Mesenchymal stem cell (in vitro differentiated cells and primary cell): Measurements from ENCODE around the gene KIF9.
"Not testable (repeated sequence)": the region's sequence is repeated elsewhere in the genome, so short reads cannot be mapped to it uniquely, and the experiment has no call there.

Source experiments
- DNase-seq: peaks from one replicate; pipeline ENCODE4 v3.0.0-alpha.2; 2013
- H2AFZ ChIP-seq: one replicate; pipeline ENCODE4 v1.6.1; 2013; ENCODE audit warnings: low read depth, mild to moderate bottlenecking, control low read depth, inconsistent platforms, low read length, moderate library complexity
- H2AK5ac ChIP-seq: 2 replicates; pipeline ENCODE4 v1.6.1; 2013; ENCODE audit warnings: low read length, moderate library complexity, mild to moderate bottlenecking, inconsistent platforms; ENCODE audit not compliant: severe bottlenecking
- H2BK120ac ChIP-seq: one replicate; pipeline ENCODE4 v1.6.1; 2013; ENCODE audit warnings: low read depth, mild to moderate bottlenecking, inconsistent platforms, low read length, moderate library complexity
- H2BK12ac ChIP-seq, 2 experiments: one replicate each; pipeline ENCODE4 v1.6.1; 2013; ENCODE audit warnings: inconsistent platforms in 2 of 2, low read length in 2 of 2, mild to moderate bottlenecking in 2 of 2, moderate library complexity in 2 of 2, control low read depth in 1 of 2
- H2BK15ac ChIP-seq: one replicate; pipeline ENCODE4 v1.6.1; 2013; ENCODE audit warnings: mild to moderate bottlenecking, low read depth, inconsistent platforms; ENCODE audit not compliant: poor library complexity, severe bottlenecking
- H2BK5ac ChIP-seq: 2 replicates; pipeline ENCODE4 v1.6.1; 2013; ENCODE audit warnings: low read depth, mild to moderate bottlenecking, low read length, control low read depth, inconsistent platforms; ENCODE audit not compliant: poor library complexity, severe bottlenecking
- H3K14ac ChIP-seq, 2 experiments: one replicate each; pipeline ENCODE4 v1.6.1; 2013; ENCODE audit warnings: inconsistent platforms in 2 of 2, low read length in 2 of 2, control low read depth in 1 of 2, mild to moderate bottlenecking in 1 of 2, moderate library complexity in 1 of 2
- H3K18ac ChIP-seq, 2 experiments: one replicate each; pipeline ENCODE4 v1.6.1; 2013; ENCODE audit warnings: inconsistent platforms in 2 of 2, low read length in 2 of 2, control low read depth in 1 of 2, low read depth in 1 of 2, mild to moderate bottlenecking in 1 of 2
- H3K23ac ChIP-seq, 2 experiments: one replicate each; pipeline ENCODE4 v1.6.1; 2013; ENCODE audit warnings: inconsistent platforms in 2 of 2, low read length in 2 of 2, mild to moderate bottlenecking in 2 of 2, moderate library complexity in 2 of 2, control low read depth in 1 of 2
- H3K27ac ChIP-seq: 2 replicates; pipeline ENCODE4 v1.5.1; 2013; ENCODE audit warnings: mild to moderate bottlenecking, moderate library complexity, low read length, control low read depth, inconsistent platforms; ENCODE audit not compliant: poor library complexity, severe bottlenecking
- H3K27me3 ChIP-seq, 2 experiments: 2 replicates each; pipeline versions ENCODE4 v1.6.1 to v1.7.0; 2013; ENCODE audit warnings: low read length in 2 of 2, mild to moderate bottlenecking in 2 of 2, moderate library complexity in 2 of 2, control low read depth in 1 of 2, inconsistent platforms in 1 of 2; ENCODE audit not compliant: control insufficient read depth in 1 of 2, insufficient read depth in 1 of 2
- H3K36me3 ChIP-seq, 2 experiments: 2 replicates each; pipeline versions ENCODE4 v1.6.1 to v1.7.0; 2013; ENCODE audit warnings: low read length in 2 of 2, control low read depth in 1 of 2, inconsistent platforms in 1 of 2, low read depth in 1 of 2, mild to moderate bottlenecking in 1 of 2; ENCODE audit not compliant: insufficient read depth in 2 of 2, control insufficient read depth in 1 of 2
- H3K4ac ChIP-seq, 2 experiments: one replicate each; pipeline ENCODE4 v1.6.1; 2013; ENCODE audit warnings: inconsistent platforms in 2 of 2, low read length in 2 of 2, mild to moderate bottlenecking in 2 of 2, moderate library complexity in 2 of 2, control low read depth in 1 of 2, low read depth in 1 of 2
- H3K4me1 ChIP-seq: 2 replicates; pipeline ENCODE4 v1.6.1; 2013; ENCODE audit warnings: low read depth, low read length, control low read depth; ENCODE audit not compliant: control insufficient read depth, insufficient read depth
- H3K4me2 ChIP-seq: 2 replicates; pipeline ENCODE4 v1.6.1; 2013; ENCODE audit warnings: low read length, mild to moderate bottlenecking, inconsistent platforms; ENCODE audit not compliant: poor library complexity, severe bottlenecking
- H3K4me3 ChIP-seq, 2 experiments: 2 replicates each; pipeline versions ENCODE4 v1.5.1 to v1.7.0; 2013; ENCODE audit warnings: low read length in 2 of 2, mild to moderate bottlenecking in 2 of 2, control low read depth in 1 of 2, low read depth in 1 of 2; ENCODE audit not compliant: insufficient read depth in 1 of 2
- H3K79me1 ChIP-seq: replicated peaks from 2 replicates; pipeline ENCODE4 v1.6.1; 2013; ENCODE audit warnings: mild to moderate bottlenecking, control low read depth, low read length, inconsistent platforms; ENCODE audit not compliant: poor library complexity, severe bottlenecking
- H3K9ac ChIP-seq: 2 replicates; pipeline ENCODE4 v1.7.0; 2013; ENCODE audit warnings: mild to moderate bottlenecking, low read length, moderate library complexity
- H3K9me3 ChIP-seq: 2 replicates; pipeline ENCODE4 v1.7.0; 2013; ENCODE audit warnings: mild to moderate bottlenecking, low read length; ENCODE audit not compliant: control insufficient read depth
- H4K8ac ChIP-seq: one replicate; pipeline ENCODE4 v1.6.1; 2013; ENCODE audit warnings: inconsistent platforms, mild to moderate bottlenecking, low read length, moderate library complexity
- H4K91ac ChIP-seq: one replicate; pipeline ENCODE4 v1.6.1; 2013; ENCODE audit warnings: mild to moderate bottlenecking, low read length, inconsistent platforms
- WGBS: methylation state at CpG from one replicate; pipeline ENCODE4 v1.1.7; 2013; ENCODE audit warnings: mixed read lengths; 5-methylcytosine and 5-hydroxymethylcytosine counted together

The KIF9 gene

DNA sequence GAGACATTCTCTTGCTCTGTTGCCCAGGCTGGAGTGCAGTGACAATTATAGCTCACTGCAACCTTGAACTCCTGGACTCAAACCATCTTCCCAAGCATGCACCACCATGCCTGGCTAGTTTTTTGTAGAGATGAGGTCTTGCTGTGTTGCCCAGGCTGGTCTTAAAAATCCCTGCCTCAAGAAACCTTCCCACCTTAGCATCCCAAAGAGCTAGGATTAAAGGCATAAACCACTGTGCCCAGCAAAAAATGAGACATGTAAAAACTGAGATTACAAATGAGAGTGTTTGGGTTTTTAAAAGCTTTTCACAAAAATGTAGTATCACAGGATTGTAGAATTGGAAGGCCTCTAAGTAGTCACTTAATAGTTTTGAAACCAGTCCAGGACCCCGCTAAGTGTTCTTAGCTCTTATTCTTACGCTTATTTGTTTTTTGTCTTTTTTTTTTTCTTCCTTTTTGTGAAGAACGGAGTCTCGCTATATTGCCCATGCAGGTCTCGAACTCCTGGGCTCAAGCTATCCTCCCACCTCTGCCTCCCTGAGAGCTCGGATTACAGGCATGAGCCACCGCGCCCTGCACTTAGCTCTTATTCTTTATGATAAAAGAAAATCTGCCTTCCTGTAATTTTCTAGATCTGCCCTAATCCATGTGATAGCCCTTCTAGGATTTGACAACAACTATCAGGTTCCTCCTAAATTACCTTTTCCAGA, 31.6 kb upstream of the KIF9 start:
- Histone ChIP-seq H2AK5ac (no peak overlapping the region), H3K18ac (no peak overlapping the region), H3K27me3 (no peaks in the 10 kb centered on the region), H4K8ac (no peak overlapping the region), H2BK120ac (no peak overlapping the region), H3K4me2 (no peak overlapping the region), H3K4me3 (no peak overlapping the region), H3K9ac (no peak overlapping the region), H4K91ac (no peak overlapping the region), H3K36me3 (peaks cover 0 to 3% of the 10 kb centered on the region in 2 experiments), H2BK5ac (no peak overlapping the region), H2BK15ac (no peak overlapping the region), H3K9me3 (no peaks in the 10 kb centered on the region), H3K27ac (no peak overlapping the region), H2BK12ac (no peak overlapping the region), H3K14ac (no peak overlapping the region), H3K4ac (no peak overlapping the region), H2AFZ (no peak overlapping the region), H3K23ac (no peak overlapping the region), H3K4me1 (peaks cover 5% of the 10 kb centered on the region), H3K79me1 (peaks cover 23% of the 10 kb centered on the region)
- WGBS: 98% methylated on average over 8 of the region's 8 CpGs
- DNase-seq: no peak

DNA sequence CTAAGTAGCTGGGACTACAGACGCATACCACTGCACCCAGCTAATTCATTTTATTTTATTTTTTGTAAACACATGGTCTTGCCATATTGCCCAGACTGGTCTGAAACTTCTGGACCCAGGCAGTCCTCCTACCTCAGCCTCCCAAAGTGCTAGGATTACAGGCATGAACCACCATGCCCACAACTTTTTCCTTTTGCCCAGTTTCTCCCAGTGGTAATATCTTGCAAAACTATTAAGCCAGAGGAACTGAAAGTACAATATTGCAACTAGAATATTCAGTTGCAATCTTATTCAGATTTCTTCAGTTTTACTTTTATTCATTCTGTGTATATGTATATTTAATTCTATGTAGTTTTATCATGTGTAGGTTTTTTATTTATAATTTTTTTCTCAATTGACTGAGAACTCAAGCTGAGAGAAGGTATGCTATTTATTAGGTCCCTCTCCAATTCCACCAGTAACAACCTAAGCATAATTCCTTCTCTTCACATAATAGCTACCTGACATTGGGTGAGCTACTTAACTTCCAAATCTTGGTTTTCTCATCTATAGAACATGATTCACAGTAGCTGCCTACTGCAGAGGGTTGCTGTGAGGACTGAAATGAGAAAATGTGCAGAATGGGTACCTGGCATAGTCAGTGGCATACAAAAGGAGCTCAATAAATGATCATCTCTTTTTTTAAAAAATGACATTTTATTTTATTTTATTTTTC, 30.9 kb upstream of the KIF9 start:
- H2BK120ac ChIP-seq: no peak overlapping the region
- H3K36me3 ChIP-seq: peaks cover 0 to 3% of the 10 kb centered on the region in 2 experiments
- H2BK5ac ChIP-seq: no peak overlapping the region
- H3K4ac ChIP-seq: no peak overlapping the region
- no peak overlapping the region for H3K27ac ChIP-seq
- no peak overlapping the region for H3K23ac ChIP-seq
- H2BK12ac ChIP-seq: no peak overlapping the region
- peaks cover 3% of the 10 kb centered on the region for H3K4me1 ChIP-seq
- H3K27me3 ChIP-seq: no peaks in the 10 kb centered on the region
- H3K14ac ChIP-seq: no peak overlapping the region
- H3K4me3 ChIP-seq: no peak overlapping the region
- no peak overlapping the region for H4K91ac ChIP-seq
- no peak overlapping the region for H2BK15ac ChIP-seq
- no peak overlapping the region for H4K8ac ChIP-seq
- DNase-seq: no peak
- no peak overlapping the region for H2AK5ac ChIP-seq
- H3K79me1 ChIP-seq: peaks cover 19% of the 10 kb centered on the region
- H2AFZ ChIP-seq: no peak overlapping the region
- no peak overlapping the region for H3K4me2 ChIP-seq
- no peak overlapping the region for H3K18ac ChIP-seq
- no peak overlapping the region for H3K9ac ChIP-seq
- 95% methylated on average over 1 of the region's 1 CpG for WGBS
- no peaks in the 10 kb centered on the region for H3K9me3 ChIP-seq

DNA sequence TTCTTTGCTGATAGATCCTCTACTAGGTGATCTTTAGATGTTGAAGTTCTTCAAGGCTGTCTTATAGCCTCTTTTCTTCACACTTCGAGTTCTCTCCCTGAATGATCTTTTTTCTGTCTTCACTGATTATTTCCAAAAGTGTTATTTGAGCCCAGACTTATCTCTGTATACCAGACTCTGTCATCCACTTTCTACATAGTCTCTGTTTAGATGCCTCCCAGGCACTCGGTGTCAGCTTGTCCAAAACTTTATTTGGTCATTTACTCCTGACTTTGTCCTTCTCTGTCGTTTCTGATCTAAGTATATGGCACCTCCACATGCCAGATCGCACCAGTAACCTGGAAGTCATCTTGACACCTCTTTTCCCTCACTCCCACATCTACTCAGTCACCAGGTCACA, 27.8 kb upstream of the KIF9 start:
- Histone ChIP-seq H3K27me3 (no peaks in the 10 kb centered on the region), H2BK120ac (no peak overlapping the region), H3K36me3 (peaks cover 0 to 9% of the 10 kb centered on the region in 2 experiments), H3K18ac (no peak overlapping the region), H2BK12ac (no peak overlapping the region), H4K91ac (no peak overlapping the region), H3K4me3 (no peak overlapping the region), H2BK15ac (no peak overlapping the region), H3K4me1 (peaks cover 3% of the 10 kb centered on the region), H2AFZ (no peak overlapping the region), H3K27ac (peak overlapping the region; percentile 57), H3K14ac (no peak overlapping the region), H3K4me2 (no peak overlapping the region), H3K23ac (no peak overlapping the region), H2AK5ac (peak overlapping the region; percentile 66), H2BK5ac (no peak overlapping the region), H3K4ac (no peak overlapping the region), H3K9ac (no peak overlapping the region), H3K9me3 (no peaks in the 10 kb centered on the region), H3K79me1 (peaks cover 9% of the 10 kb centered on the region), H4K8ac (no peak overlapping the region)
- no peak for DNase-seq
- 90% methylated on average over 4 of the region's 4 CpGs for WGBS

DNA sequence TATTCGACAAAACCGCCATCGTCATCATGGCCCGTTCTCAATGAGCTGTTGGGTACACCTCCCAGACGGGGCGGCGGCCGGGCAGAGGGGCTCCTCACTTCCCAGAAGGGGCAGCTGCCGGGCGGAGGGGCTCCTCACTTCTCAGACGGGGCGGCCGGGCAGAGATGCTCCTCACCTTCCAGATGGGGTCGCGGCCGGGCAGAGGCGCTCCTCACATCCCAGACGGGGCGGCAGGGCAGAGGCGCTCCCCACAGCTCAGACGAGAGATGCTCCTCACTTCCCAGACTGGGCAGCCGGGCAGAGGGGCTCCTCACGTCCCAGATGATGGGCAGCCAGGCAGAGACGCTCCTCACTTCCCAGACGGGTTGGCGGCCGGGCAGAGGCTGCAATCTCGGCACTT, 26.6 kb upstream of the KIF9 start:
- not testable (repeated sequence) for H2BK12ac ChIP-seq, H3K14ac ChIP-seq, DNase-seq, H2BK15ac ChIP-seq, H3K9ac ChIP-seq, H3K9me3 ChIP-seq, H3K36me3 ChIP-seq, H2AK5ac ChIP-seq, H4K91ac ChIP-seq, H3K27ac ChIP-seq, H3K4ac ChIP-seq, H3K79me1 ChIP-seq, H3K4me2 ChIP-seq, H2BK120ac ChIP-seq, H2BK5ac ChIP-seq, H4K8ac ChIP-seq, H3K4me3 ChIP-seq, H3K4me1 ChIP-seq, H3K23ac ChIP-seq, H3K27me3 ChIP-seq, H3K18ac ChIP-seq, H2AFZ ChIP-seq
- WGBS: 98% methylated on average over 27 of the region's 28 CpGs
